Measurements from ENCODE around the gene ANKH.
"Not testable (repeated sequence)": the region's sequence is repeated elsewhere in the genome, so short reads cannot be mapped to it uniquely, and the experiment has no call there.

Gene ANKH

DNA sequence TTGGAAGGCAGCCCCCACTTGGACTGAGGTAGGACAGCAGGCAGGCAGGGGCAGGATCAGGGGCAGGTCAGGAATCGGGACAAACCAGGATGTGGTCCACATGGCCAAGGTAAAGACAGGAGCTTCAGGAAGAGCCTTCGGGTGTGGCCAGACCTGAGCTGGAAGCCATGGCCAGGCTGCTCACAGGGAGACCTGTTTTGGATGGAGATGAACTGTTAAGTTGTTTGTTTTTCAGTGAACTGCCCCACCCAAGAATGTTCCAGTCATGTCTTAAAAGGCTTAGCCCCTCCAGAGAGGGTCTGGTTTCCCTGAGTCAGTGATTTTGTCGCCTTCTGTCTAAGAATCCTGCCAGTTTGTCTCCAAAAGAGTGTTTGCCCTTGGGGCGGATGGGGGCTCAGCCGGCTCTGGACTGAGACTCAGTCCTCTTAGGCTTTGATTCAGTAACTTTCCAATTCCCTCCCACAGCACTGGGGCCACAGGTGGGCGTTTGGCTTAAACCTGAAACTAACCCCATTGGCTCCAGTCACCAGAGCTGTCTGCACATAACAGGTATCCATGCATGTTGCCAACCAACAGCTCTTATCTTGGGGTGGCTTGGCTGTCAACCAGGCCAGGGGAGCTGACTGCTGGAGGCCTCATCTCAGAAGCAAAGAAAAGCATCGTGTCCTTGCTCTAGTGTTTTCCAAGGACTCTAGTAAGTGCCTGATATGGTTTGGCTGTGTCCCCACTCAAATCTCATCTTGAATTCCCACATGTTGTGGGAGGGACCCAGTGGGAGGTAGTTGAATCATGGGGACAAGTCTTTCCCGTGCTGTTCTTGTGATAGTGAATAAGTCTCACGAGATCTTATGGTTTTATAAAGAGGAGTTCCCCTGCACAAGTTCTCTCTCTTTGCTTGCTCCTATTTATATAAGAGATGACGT is 11.3 kb upstream of the ANKH start:
- DNase-seq: no peak

DNA sequence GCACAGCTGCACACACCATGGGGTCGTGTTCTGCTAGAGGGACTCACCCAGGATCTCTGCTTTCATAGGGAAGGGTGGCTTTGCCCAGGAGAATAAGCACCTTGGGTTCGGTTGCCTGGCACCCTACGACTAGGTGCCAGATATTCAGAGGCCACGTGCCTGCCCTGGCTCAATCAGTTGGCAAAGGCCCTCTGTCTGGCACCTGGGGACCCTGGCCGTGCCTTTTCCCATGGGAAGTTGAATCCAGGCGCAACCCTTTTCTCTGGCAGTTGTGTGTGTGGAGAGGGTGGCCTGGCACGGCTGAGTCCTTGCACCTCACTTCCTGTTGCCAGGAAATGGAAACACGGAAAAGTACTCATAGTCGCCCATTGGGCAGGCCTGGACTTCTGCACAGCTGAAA is 10.2 kb upstream of the ANKH start:
- no peak for DNase-seq

DNA sequence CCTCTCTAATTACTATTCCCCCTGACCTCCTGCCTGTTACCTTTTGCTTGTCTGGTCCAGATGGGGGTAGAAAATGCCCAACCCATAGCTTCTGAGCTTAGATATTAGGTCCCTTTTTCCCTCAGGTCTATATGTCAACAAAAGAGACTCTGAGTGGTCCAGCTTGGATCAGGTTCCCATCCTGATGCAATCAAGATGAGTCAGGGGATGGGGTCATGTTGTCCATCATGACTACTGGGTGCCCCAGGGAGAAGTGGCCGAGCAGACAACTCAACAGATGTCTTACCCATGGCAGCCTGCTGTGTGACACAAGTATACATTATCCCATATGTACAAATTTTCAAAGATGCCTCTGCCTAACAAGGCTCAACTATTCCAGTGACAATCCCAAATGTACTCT is 9.1 kb upstream of the ANKH start:
- no peak for DNase-seq

DNA sequence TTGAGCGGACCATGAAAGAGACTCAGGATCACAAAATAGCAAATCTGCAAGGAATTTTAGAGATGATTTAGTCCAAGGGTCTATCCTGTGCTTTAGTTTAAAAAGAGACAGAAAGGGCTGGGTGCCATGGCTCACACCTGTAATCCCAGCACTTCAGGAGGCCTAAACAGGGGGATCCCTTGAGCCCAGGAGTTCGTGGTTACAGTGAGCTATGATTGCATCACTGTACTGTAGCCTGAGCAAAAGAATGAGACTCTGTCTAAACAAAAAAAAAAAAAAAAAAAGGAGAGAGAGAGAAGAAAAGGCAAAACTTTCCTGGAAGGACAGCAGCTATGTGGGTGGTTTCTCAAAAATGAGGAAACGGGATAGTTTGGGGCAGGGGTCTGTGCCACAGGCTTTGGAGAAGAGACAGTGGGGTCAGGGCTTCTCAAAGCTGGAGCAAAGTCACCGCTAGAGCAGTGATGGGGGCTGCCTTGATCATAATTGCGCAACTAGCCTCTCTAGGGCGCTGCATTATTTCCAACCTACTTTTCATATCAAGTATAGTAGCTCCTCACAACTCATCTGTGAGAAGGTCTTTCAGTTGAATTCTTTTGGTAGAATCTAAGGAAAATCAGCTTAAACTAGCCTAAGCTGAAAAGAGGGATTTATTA is 8.5 kb upstream of the ANKH start:
- DNase-seq: no peak

DNA sequence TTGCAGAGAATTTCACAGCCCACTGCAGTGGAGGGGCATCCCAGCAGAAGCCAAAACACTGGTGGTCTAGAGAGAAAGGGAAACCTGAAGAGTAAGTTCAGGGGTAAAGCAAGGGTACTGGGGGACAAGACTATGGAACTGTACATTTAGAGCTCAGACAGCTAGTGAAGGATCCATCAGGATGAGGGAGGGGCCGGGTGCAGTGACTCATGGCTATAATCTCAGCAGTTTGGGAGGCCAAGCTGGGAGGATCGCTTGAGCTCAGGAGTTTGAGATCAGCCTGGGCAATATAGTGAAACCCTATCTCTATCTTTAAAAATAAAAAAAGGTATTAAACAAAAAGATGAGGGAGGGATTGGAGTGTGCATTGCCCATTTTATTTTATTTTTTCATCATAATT is 7.8 kb upstream of the ANKH start:
- DNase-seq: no peak

DNA sequence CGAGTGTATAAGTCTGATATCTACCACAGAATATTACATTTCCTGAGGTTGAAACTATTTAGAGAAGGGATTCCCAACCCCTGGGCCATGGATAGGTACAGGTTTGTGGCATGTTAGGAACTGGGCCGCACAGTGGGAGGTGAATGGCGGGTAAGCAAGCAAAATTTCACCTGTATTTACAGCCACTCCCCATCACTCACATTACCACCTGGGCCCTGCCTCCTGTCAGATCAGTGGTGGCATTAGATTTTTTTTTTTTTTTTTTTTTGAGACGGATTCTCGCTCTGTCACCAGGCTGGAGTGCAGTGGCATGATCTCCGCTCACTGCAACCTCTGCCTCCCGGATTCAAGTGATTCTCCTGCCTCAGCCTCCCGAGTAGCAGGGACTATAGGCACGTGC is 6.6 kb upstream of the ANKH start:
- DNase-seq: not testable (repeated sequence)

DNA sequence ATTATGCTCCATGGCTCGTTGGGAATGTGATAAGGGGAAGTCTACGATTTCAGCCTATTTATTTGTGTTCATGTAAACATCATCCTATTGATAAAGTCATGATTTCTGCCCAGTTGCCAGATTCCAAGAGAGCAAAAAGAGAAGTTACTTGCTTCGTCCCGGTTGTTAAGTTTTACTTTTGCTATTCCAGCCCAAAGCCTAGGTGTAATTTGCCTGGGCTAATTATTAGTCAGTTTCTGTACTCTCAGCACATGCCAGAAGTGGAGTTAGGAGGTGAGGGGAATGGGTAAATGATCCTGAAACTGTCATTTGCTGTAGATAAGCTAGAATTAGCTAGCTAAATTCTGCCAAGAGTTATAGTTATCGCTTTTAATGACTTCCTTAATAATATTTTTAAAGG is 4.5 kb upstream of the ANKH start:
- DNase-seq: no peak

DNA sequence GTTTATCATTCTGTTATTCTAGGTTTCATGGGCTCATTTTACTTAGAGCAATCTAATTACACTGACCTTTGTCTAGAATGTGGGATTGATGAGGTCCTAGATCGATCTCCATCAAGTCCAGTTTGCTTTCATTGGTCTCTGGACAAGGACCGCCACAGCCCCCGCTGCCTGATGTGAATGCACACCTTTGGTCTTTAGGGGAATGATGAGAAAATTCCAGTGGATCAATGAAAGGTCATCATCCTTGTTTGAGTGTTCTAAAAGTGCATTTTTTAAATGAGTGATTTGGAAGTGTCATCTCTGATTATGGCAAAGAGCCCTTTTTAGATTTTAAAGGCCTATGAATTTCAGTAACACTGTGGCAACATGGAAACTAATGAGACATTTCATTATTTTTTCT is 2.2 kb upstream of the ANKH start:
- DNase-seq: no peak

DNA sequence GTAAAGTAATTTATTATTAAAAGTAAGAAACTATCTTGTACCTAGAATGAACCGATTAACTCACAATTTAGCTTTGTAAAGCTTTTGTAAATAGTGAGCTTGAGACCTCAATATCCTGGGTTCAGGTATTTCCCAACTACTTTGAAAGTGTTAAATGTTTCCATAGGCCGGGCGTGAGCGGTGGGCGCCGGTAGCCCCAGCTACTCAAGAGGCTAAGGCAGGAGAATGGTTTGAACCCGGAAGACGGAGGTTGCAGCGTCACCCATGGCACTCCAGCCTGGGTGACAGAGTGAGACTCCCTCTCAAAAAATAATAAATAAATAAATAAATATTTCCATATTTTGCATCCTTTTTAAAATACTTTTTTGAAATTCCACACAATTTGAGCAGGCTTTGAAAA is 1.5 kb upstream of the ANKH start:
- no peak for DNase-seq

DNA sequence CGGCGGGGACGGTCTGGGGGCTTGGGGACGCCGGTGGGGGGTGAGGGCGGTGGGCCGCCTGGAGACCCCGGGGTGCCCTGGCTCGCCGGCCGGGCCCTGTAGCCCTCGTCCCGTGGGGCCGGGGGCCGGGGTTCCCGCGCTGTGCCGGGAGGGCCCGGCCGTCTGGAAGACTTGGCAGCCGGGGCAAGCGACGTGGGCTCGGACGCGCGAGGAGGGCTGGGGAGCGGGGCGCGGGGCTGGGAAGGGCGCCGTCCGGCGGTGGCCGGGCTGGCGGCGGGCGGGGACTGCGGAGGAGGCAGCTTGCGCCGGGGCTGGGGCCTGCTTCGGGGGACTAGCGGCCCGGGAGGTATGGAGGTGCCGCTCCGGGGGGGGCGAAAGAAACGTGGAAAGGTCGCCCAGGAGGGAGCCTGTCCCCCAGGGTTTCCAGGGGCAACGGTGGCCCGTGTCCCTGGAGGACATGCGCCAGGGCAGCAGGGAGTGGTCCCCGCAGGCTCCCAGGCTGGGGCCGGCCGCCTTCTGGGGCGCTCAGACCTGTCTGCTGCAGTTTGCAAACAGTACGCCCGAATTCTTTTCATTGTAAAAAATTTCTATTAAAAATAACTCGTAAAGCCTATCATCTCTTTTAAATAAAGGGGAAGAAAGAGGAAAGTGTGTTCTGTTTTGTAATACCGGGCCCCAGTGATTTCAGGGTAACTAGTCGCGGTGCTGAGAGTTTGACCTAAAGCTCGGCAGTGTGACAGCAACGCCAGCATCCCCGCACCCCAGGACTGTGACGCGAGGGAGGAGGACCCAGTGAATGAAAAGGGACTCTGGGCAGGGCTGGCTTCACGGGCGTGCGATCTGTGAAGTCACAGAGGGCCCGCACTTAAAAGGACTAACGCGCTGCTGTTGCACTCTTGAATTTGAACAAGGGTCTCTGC is 752 bp upstream of the ANKH start:
- peak; percentile 66 to 72 for DNase-seq

DNA sequence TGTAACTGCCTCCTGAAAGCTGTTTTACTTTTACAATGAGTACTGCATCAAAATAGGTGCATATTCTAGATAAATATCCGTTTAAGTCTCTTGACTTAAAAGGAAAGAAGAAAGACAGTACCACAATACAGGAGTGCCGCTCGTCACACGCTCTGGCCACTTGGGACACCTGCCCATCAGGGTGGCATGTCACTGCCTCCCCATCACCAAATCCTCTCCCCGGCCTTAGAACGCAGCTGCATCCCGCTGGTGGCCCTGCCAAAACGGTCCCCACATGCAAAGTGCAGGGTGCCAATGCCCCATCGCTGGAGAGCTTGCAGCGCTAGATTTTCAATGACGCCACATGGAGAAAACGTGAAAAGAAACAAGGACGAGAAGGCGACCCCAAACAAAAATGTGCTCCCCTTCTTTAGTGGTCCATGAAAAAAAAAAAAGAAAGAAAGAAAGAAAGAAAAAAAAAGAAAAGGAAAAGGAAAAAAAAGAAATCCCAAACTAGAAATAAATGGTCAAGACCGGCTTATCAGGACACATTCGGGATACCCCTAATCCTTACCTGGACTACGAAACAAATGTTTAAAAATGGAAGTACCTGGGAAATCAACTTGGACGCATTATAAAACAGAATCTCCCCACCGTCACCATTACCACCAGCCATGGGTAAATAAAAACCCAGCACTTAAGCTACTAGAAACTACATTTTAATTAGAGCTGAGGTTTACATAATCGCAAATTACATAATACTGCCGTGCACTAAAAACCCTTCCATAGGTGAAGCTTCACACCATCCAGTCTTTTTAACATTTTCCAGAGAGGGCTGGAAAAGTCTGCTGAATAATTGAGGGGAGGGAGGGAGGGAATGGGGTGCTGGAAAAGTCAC is 1.0 kb downstream of the ANKH start:
- peak; percentile 81 to 85 for DNase-seq

DNA sequence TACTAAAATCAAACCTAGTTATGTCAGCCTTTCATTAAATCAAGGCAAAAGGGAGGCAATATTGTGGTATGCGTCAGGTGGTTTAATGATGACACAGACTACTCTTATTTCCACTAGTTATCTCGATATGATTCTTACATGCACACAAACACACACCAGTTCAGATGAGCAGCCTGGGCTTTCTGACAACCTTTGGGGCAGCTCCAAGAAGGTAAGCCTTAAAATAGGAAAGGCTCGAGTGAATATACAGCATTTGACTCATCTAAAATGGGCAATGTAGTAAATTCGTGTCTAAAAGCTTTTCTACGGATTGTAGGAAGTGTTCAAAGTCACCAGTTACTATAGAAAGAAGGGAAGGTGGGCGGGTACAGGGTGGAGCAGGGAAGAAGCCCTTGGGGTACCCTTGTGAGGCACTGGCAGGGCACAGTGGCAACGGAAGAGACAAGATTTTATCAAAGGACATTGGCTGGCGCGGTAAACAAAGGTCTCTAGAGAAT is 1.9 kb downstream of the ANKH start:
- peak in 1 of 2 donors; percentile 13 for DNase-seq

DNA sequence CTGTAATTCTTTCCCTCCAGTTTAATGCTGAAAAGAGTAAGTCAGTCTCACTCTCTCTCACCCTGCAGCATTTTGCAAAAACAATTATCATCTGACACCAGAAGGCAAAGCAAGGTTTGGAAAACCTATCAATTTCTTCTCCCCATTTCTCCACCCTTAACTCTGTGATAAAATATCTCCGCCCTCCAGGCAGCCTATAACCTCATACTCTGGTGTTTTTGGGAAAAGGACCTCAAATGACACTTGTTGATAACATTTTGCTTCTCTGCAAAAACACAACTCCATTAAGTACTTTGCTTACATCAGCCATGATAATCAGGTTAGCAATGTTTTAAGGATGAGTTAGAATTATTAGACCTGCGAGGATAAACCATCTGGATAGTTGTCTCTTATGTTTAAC is 2.3 kb downstream of the ANKH start:
- no peak for DNase-seq

DNA sequence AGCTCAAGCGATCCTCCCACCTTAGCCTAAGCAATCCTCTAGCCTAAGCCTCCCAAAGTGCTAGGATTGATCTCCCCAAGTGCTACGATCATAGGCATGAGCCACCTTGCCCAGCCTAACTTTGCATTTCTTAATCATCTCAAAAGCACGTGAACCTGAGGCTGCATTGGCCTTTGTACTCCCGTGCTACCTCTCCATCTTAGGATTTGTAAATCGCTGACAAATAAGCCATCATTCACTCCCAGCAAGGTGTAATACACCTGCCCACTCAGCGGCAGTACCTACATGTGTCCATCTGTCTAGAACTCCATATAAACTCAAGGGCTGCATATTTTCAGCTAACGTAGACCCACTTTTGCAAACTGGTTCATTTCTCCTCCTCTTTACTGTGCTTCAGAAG is 2.8 kb downstream of the ANKH start:
- DNase-seq: no peak

DNA sequence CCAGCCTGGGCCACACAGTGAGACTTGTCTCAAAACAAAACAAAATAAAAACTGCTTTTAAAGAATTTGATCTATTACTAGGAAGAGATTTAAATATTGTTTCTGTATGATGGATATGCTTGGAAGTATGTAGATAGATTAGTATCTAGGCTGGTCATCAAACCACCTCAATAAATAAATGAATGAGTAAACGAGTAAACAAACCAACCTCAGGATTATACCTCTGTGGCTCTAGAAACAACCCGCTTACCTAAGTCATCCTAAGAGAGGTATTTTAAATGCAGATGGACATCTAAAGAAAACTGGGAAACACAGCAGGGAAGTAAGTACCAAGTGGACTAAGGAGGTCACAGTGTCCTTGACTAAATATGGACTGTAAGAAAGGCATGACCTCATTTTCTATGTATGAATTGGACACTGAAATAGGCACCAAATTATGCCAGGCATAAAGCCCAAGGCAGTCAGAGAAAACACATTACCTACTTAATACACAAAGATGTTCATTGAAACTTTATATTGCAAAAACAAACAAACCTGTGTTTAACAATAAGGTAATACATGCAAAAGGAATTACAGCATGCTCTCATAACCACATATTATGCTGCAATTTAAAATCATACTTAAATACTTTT is 7.3 kb downstream of the ANKH start:
- no peak for DNase-seq

DNA sequence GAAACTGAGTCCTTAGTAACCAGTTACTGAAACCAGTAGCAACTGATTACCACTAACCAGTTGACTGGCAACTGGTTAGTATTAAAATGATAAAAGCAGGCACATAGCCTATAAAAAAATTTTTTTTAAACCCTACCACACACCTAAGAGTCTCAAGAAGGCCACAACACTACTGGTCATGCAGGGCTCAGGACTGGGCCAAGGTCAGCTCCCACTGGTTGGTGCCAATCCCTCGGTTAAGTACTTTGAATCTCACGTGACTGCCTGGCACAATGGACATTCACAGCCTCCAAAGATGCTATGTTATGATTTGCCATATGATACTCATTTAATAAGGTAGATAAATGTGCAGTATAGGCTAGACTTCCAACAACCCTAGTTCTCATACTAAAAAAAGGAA is 8.5 kb downstream of the ANKH start:
- no peak for DNase-seq

DNA sequence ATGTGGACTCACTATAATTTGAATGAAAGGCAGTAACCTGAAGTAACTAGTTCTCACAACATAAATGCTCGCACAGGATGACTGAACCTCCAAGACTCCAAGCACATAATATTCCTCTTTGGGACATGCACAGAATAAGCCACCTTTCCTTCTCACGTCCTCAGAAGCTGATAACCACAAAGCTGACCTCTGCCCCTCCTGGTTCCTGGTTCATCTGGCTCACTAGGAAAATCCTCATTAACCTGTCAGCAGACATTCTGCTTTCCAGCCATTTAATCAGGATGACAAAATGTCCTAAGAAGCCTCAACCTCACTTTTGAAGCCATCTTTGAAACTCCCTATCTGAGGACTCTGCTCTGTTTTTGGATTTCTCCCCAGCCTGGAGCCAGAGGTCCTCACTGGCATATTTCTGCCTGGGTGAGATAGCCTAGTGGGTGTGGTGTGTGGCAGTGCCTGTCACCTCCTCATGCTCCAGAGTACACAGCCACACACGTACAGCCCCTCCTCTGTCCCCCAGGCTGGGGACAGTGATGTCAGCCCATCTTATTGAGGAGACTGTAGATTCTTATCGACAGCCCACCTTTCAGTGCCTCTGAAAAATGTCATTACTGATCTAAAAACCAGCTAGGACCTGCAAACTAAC is 10.3 kb downstream of the ANKH start:
- no peak for DNase-seq

DNA sequence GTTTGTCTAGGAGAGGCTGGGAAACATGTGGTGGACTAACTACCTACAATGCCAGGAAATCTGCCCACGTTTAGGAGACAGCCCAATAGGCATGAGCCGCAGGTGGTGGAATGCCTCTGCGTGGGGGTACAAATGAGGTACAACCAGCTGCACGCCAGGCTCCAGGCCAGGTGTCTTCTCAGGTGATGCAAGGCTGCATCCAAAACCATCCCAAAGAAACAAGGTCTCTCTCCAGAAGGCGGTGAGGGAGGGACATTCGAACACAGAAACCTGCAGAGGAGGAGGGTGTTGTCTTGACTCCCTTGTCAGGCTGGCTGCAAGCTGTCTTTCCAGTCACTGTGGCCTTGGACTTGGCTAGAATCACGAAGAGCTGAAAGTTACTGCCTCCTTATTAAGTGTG is 11.6 kb downstream of the ANKH start:
- no peak for DNase-seq

DNA sequence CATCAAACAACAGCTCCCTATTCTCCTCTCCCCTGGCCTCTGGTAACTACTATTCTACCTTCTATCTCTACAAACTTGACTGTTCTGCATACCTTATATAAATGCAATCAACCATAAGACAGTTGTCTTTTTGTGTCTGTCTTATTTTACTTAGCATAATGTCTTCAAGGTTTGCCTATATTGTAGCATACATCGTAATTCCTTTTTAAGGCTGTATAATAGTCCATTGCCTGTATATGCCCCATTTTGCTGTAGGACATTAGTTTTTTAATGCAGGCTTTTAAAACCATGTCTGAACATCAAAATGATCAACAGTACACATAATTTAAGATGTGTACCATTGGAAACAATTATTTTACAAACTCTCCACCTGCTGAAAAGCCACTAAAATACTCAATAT is 12.4 kb downstream of the ANKH start:
- no peak for DNase-seq

DNA sequence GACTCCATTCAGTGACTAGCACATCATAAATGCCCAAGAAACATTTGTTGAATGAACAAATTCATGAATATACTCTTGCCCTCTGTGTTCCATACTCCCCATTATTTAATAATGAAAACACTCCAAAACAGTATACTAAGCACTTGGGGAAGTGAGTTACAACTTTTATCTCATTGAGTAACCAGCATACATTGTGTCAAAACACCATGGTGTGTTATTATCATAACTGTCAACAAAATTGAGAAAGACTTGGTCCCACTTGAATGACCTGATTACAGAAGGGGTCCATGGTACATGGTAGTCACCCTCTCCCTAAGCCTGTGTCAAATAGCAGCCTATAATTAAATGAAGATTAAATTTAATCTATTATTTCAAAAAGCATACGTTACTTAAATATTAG is 16.2 kb downstream of the ANKH start:
- no peak for DNase-seq

DNA sequence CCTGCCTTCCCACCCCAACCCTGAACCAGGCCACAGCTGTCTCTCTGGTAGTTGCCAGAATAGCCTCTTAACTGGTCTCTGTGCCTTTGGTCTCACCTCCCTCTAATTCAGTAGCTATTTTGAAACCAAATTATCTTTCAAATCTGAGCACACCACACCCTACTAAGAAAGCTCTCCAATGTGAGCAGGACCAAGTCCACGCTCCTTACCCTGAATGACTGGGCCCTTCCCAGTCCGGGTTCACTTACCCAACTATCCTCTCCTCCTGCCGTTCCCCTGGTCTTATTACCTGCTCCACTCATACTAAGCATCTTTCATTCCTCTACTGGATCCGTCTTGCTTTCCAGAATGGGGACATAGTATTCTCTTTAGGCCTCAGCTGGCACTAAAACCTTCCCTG is 16.8 kb downstream of the ANKH start:
- no peak for DNase-seq

Data from CD4-positive, alpha-beta T cell treated with Interleukin-1 beta for 1 hour (primary cell).